HepG2 (cell line): Measurements from ENCODE around the gene SGSH. TPM values are rescaled to one million over a fixed set of nuclear protein-coding genes. Genes with fewer than 3 reads are reported as not detected.

Source experiments
- ATAC-seq: fragments of 200-7000 bp; cut with Tn5 transposase; 3 replicates; pipeline ENCODE4 v1.9.1; 2020; ENCODE audit warnings: mild to moderate bottlenecking, moderate library complexity
- BruUV-seq: library from RNA; stranded (reverse); fragments of 400-500 nt; replicated peaks from 2 replicates; lab custom pipeline; 2021; lab: Mats Ljungman, UMichigan
- CTCF ChIA-PET: fragments of 300-600 bp; formaldehyde crosslinking; extraction: SDS; loops from one replicate; lab custom pipeline; 2021; ENCODE audit warnings: low total read pairs, inconsistent platforms, low intra/inter-chr PET ratio; lab: Yijun Ruan, JAX
- POLR2A ChIA-PET: fragments of 350-600 bp; sonication (Branson Sonifier 250); formaldehyde crosslinking; loops from one replicate; lab custom pipeline; 2020; ENCODE audit warnings: antibody characterized with exemption, inconsistent platforms; lab: Yijun Ruan, JAX
- DNase-seq: peaks from one replicate; pipeline ENCODE4 v3.0.0-alpha.2; 2015; ENCODE audit warnings: low spot score
- FAIRE-seq: peaks from 3 replicates; lab custom pipeline; 2011; peaks lifted over from hg19 to GRCh38; lab: Jason Lieb, UNC
- H2AFZ ChIP-seq: one replicate; pipeline ENCODE4 v1.6.1; 2011; ENCODE audit warnings: low read length, inconsistent platforms
- H3K27ac ChIP-seq: fragments of 300-600 bp; 3 replicates; pipeline ENCODE4 v1.8.0; 2011; ENCODE audit warnings: mixed run types, mild to moderate bottlenecking, mixed read lengths, low read length, inconsistent platforms; ENCODE audit not compliant: insufficient read depth; ENCODE audit errors: extremely low read length
- H3K27me3 ChIP-seq, 2 experiments: fragments of 200-600 bp in 1 of 2; 2 replicates in 1 of 2; 3 replicates in 1 of 2; pipeline versions ENCODE4 v1.6.0 to v1.8.0; 2011; ENCODE audit warnings: low read length in 2 of 2, mild to moderate bottlenecking in 2 of 2, moderate library complexity in 2 of 2, inconsistent platforms in 1 of 2; ENCODE audit not compliant: insufficient read depth in 2 of 2, control insufficient read depth in 1 of 2
- H3K36me3 ChIP-seq, 2 experiments: fragments of 200-600 bp in 1 of 2; replicated peaks in 1 of 2; 2 replicates in 1 of 2; 3 replicates in 1 of 2; pipeline versions ENCODE4 v1.5.1 to v1.8.0; 2011; ENCODE audit warnings: low read length in 2 of 2, inconsistent platforms in 1 of 2; ENCODE audit not compliant: insufficient read depth in 2 of 2, control insufficient read depth in 1 of 2
- H3K4me1 ChIP-seq: 2 replicates; pipeline ENCODE4 v1.5.1; 2012; ENCODE audit warnings: low read length, inconsistent platforms; ENCODE audit not compliant: insufficient read depth
- H3K4me2 ChIP-seq: 2 replicates; pipeline ENCODE4 v1.6.0; 2011; ENCODE audit warnings: low read depth, low read length, inconsistent platforms
- H3K4me3 ChIP-seq, 3 experiments: fragments of 200-600 bp in 1 of 3; sonication (generic), shearing (Covaris generic) in 1 of 3; replicated peaks in 1 of 3; 2 replicates each; pipeline ENCODE4 v1.5.1; 2011 to 2016; ENCODE audit warnings: low read length in 3 of 3, inconsistent platforms in 2 of 3, low read depth in 2 of 3, mild to moderate bottlenecking in 2 of 3, control low read depth in 1 of 3, mixed read lengths in 1 of 3; ENCODE audit not compliant: insufficient read depth in 1 of 3
- H3K79me2 ChIP-seq: one replicate; pipeline ENCODE4 v1.6.1; 2011; ENCODE audit warnings: low read length, inconsistent platforms; ENCODE audit not compliant: insufficient read depth
- H3K9ac ChIP-seq: 2 replicates; pipeline ENCODE4 v1.6.0; 2011; ENCODE audit warnings: mild to moderate bottlenecking, low read depth, low read length, inconsistent platforms; ENCODE audit not compliant: insufficient read depth
- H3K9me3 ChIP-seq: 2 replicates; pipeline ENCODE4 v1.5.1; 2012; ENCODE audit warnings: mild to moderate bottlenecking, low read length
- H4K20me1 ChIP-seq: 2 replicates; pipeline ENCODE4 v1.6.0; 2011; ENCODE audit warnings: inconsistent platforms, mild to moderate bottlenecking, low read length, moderate library complexity; ENCODE audit not compliant: insufficient read depth
- FOSL2 ChIP-seq: sonication (generic); formaldehyde crosslinking; IDR thresholded peaks from 2 replicates; pipeline ENCODE4 v1.4.0; 2020; ENCODE audit warnings: missing genetic modification reagents
- KDM2A ChIP-seq: sonication (generic); formaldehyde crosslinking; IDR thresholded peaks from 2 replicates; pipeline ENCODE4 v1.4.0; 2020; ENCODE audit warnings: low read depth, missing genetic modification reagents, borderline replicate concordance
- RFX3 ChIP-seq: IDR thresholded peaks from 2 replicates; pipeline ENCODE4 v1.6.1; 2016; ENCODE audit warnings: missing biosample characterization, missing genetic modification reagents
- RNF2 ChIP-seq: fragments of 450-650 bp; conservative IDR thresholded peaks from 2 replicates; pipeline ENCODE4 v1.6.1; 2016; ENCODE audit warnings: low read depth
- SMAD1 ChIP-seq: sonication (generic); formaldehyde crosslinking; IDR thresholded peaks from 2 replicates; pipeline ENCODE4 v1.4.0; 2020; ENCODE audit warnings: missing genetic modification reagents, low read depth, mild to moderate bottlenecking, borderline replicate concordance
- TBL1XR1 ChIP-seq: fragments of 150-350 bp; IDR thresholded peaks from 2 replicates; pipeline ENCODE4 v1.6.1; 2014; ENCODE audit warnings: borderline replicate concordance, low read length; ENCODE audit not compliant: partially characterized antibody
- ZFY ChIP-seq: sonication (generic); formaldehyde crosslinking; IDR thresholded peaks from 2 replicates; pipeline ENCODE4 v1.4.0; 2020; ENCODE audit warnings: missing genetic modification reagents
- WGBS: methylation state at CpG from one replicate; pipeline ENCODE4 v1.1.6; 2017; ENCODE audit warnings: low lambda C conversion rate; 5-methylcytosine and 5-hydroxymethylcytosine counted together
- in situ Hi-C: cut with HindIII; loops from 2 replicates; pipeline ENCODE4 v1.10.0; 2017; ENCODE audit warnings: low pct_unique_long_range_greater_than_20kb; ENCODE audit not compliant: extremely low pct_ligation_motif_present
- intact Hi-C: fragments of 100-400 bp; cut with micrococcal nuclease; formaldehyde crosslinking; loops from one replicate; pipeline ENCODE4 v1.10.0; 2022; ENCODE audit not compliant: unreplicated experiment
- polyA plus RNA-seq, 8 experiments: library from polyadenylated mRNA; depleted of rRNA in 3 of 8; stranded (reverse) in 7 of 8; unstranded in 1 of 8; fragments of >200 nt; fragmentation: Illumina TruSeq in 4 of 8; extraction: Trizol in 4 of 8; gene quantifications; 2 replicates each; pipeline versions ENCODE4 v1.2.1 to v1.2.3, GENCODE V29; 2011 to 2016; ENCODE audit warnings: low read depth in 4 of 8, missing spikeins in 1 of 8, mixed read lengths in 1 of 8; ENCODE audit not compliant: insufficient read depth in 1 of 8
- total RNA-seq, 5 experiments: library from RNA; depleted of rRNA; stranded (reverse); fragments of >200 nt; fragmentation: Illumina TruSeq; extraction: Trizol; gene quantifications; 2 replicates each; pipeline ENCODE4 v1.2.3, GENCODE V29; 2016; ENCODE audit warnings: low read depth in 1 of 5
- TF ChIP-seq, protein P1 (sequence below): sonication (generic); formaldehyde crosslinking; IDR thresholded peaks from 2 replicates; pipeline ENCODE4 v1.4.0; 2020; ENCODE audit warnings: missing genetic modification reagents, borderline replicate concordance
- TF ChIP-seq, protein P2 (sequence below), 2 experiments: sonication (generic) in 1 of 2; formaldehyde crosslinking in 1 of 2; IDR thresholded peaks; 2 replicates each; pipeline versions ENCODE4 v1.6.1 to v1.9.0; 2014 to 2022; ENCODE audit warnings: antibody characterized with exemption in 1 of 2, borderline replicate concordance in 1 of 2, inconsistent platforms in 1 of 2, low read depth in 1 of 2, missing genetic modification reagents in 1 of 2
- TF ChIP-seq, protein P3 (sequence below): IDR thresholded peaks from 2 replicates; pipeline ENCODE4 v1.4.0; 2020; ENCODE audit warnings: mild to moderate bottlenecking, missing genetic modification reagents

Gene SGSH
- total and polyA plus RNA-seq, 2 of the 13 experiments (the other 11 are each of a cell fraction or from before 2014, with no cell fraction given): 12.2 to 17.6 TPM

DNA sequence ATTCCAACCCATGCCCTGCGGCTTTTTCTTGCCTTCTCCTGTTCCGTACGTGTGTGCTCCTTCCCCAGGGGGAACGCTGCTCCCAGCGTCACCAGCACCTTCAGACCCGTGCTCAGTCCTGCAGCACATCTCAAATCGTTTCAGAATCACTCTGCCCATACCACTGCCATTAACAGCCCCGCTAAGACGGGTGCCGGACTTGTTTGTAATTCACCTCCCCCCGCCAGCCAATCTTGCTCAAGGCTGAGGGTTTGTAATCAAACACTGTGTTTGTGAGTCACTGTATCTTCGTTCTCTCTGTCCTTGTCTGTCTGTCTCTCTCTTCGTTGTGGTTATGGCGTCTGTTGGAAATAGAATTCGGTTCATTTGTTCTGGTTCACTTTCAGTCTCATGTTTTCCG, 33.0 kb downstream of the SGSH start:
- no peaks in the 10 kb centered on the region for H3K36me3 ChIP-seq
- no peaks in the 10 kb centered on the region for H3K9me3 ChIP-seq
- peak; percentile 29 for ATAC-seq
- 10% methylated on average over 16 of the region's 16 CpGs for WGBS
- FAIRE-seq: peak; percentile 78
- ChIA-PET POLR2A (interaction anchor here (1.0 kb wide), 1 partner anchor 39 kb away, joined by 3 read pairs; no protein-coding TSS in a partner anchor), CTCF (no interaction called here)
- BruUV-seq: no TSS peak
- in situ Hi-C loops (no loop called here), intact Hi-C loops (no loop called here)
- no peaks in the 10 kb centered on the region for H4K20me1 ChIP-seq
- H3K4me1 ChIP-seq: peaks cover 19% of the 10 kb centered on the region
- H3K9ac ChIP-seq: peak overlapping the region; percentile 13; the same call in 1 of the 2 replicates
- H2AFZ ChIP-seq: no peak overlapping the region
- H3K27me3 ChIP-seq: peaks cover 23 to 96% of the 10 kb centered on the region in 2 experiments
- no peaks in the 10 kb centered on the region for H3K79me2 ChIP-seq
- H3K27ac ChIP-seq: no peak overlapping the region
- peak overlapping the region; percentile 8 to 57 (median 22); a peak in 5 of 6 replicates for H3K4me3 ChIP-seq
- no peak for DNase-seq
- H3K4me2 ChIP-seq: peak overlapping the region; percentile 70
- TF ChIP-seq, protein P1, sequence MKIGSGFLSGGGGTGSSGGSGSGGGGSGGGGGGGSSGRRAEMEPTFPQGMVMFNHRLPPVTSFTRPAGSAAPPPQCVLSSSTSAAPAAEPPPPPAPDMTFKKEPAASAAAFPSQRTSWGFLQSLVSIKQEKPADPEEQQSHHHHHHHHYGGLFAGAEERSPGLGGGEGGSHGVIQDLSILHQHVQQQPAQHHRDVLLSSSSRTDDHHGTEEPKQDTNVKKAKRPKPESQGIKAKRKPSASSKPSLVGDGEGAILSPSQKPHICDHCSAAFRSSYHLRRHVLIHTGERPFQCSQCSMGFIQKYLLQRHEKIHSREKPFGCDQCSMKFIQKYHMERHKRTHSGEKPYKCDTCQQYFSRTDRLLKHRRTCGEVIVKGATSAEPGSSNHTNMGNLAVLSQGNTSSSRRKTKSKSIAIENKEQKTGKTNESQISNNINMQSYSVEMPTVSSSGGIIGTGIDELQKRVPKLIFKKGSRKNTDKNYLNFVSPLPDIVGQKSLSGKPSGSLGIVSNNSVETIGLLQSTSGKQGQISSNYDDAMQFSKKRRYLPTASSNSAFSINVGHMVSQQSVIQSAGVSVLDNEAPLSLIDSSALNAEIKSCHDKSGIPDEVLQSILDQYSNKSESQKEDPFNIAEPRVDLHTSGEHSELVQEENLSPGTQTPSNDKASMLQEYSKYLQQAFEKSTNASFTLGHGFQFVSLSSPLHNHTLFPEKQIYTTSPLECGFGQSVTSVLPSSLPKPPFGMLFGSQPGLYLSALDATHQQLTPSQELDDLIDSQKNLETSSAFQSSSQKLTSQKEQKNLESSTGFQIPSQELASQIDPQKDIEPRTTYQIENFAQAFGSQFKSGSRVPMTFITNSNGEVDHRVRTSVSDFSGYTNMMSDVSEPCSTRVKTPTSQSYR: 0 out of 2 replicates have a peak, but pooled peaks have one; percentile 19
- TF ChIP-seq RFX3 (CRISPR knock-in tag) (no peak), FOSL2 (CRISPR knock-in tag) (peak; percentile 72), TBL1XR1 (no peak), ZFY (CRISPR knock-in tag) (no peak), SMAD1 (0 out of 2 replicates have a peak, but pooled peaks have one; percentile 49), KDM2A (CRISPR knock-in tag) (peak; percentile 51; the same call in 1 of the 2 replicates), RNF2 (0 out of 2 replicates have a peak, but pooled peaks have one; percentile 36)
- TF ChIP-seq, protein P2, sequence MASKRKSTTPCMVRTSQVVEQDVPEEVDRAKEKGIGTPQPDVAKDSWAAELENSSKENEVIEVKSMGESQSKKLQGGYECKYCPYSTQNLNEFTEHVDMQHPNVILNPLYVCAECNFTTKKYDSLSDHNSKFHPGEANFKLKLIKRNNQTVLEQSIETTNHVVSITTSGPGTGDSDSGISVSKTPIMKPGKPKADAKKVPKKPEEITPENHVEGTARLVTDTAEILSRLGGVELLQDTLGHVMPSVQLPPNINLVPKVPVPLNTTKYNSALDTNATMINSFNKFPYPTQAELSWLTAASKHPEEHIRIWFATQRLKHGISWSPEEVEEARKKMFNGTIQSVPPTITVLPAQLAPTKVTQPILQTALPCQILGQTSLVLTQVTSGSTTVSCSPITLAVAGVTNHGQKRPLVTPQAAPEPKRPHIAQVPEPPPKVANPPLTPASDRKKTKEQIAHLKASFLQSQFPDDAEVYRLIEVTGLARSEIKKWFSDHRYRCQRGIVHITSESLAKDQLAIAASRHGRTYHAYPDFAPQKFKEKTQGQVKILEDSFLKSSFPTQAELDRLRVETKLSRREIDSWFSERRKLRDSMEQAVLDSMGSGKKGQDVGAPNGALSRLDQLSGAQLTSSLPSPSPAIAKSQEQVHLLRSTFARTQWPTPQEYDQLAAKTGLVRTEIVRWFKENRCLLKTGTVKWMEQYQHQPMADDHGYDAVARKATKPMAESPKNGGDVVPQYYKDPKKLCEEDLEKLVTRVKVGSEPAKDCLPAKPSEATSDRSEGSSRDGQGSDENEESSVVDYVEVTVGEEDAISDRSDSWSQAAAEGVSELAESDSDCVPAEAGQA (IDR thresholded peaks at IDR 0.05; ENCODE audit: low read depth): no peak
- TF ChIP-seq, protein P2 (CRISPR knock-in tag; IDR thresholded peaks at IDR 0.05; ENCODE audit: borderline replicate concordance): no peak
- TF ChIP-seq, protein P3, sequence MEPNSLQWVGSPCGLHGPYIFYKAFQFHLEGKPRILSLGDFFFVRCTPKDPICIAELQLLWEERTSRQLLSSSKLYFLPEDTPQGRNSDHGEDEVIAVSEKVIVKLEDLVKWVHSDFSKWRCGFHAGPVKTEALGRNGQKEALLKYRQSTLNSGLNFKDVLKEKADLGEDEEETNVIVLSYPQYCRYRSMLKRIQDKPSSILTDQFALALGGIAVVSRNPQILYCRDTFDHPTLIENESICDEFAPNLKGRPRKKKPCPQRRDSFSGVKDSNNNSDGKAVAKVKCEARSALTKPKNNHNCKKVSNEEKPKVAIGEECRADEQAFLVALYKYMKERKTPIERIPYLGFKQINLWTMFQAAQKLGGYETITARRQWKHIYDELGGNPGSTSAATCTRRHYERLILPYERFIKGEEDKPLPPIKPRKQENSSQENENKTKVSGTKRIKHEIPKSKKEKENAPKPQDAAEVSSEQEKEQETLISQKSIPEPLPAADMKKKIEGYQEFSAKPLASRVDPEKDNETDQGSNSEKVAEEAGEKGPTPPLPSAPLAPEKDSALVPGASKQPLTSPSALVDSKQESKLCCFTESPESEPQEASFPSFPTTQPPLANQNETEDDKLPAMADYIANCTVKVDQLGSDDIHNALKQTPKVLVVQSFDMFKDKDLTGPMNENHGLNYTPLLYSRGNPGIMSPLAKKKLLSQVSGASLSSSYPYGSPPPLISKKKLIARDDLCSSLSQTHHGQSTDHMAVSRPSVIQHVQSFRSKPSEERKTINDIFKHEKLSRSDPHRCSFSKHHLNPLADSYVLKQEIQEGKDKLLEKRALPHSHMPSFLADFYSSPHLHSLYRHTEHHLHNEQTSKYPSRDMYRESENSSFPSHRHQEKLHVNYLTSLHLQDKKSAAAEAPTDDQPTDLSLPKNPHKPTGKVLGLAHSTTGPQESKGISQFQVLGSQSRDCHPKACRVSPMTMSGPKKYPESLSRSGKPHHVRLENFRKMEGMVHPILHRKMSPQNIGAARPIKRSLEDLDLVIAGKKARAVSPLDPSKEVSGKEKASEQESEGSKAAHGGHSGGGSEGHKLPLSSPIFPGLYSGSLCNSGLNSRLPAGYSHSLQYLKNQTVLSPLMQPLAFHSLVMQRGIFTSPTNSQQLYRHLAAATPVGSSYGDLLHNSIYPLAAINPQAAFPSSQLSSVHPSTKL: 0 out of 2 replicates have a peak, but pooled peaks have one; percentile 19
